DMS79 treated with DMSO at 0.1 percent for 48 hours (cell line): Measurements from ENCODE around the gene SLC66A3.

Experiments used
- DNase-seq: peaks from one replicate; lab custom pipeline; 2025; lab: John Stamatoyannopoulos, UW

SLC66A3 gene

GRCh38 chr2:11214770-11215169 is 59.5 kb downstream of the SLC66A3 start:
- DNase-seq, result no peak

GRCh38 chr2:11215407-11215806 is 60.1 kb downstream of the SLC66A3 start:
- no peak for DNase-seq

DNA sequence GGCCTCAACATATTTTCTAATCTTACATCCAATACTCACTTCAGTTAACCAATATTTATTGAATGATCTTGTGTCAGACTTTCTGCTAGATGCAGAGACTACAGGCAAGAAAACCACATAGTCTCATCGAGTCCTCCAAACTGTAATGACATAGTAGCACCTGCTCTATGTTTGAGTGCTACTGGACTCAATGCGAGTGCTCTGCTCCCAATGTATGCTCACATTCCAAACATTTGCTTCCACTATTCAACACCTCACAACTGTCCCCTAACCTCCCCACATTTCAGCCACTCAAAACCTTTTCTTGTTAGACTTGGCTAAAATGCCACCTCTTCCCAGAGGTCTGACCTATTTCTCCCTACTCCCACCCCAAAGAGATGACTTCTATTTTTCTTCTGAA is 65.2 kb downstream of the SLC66A3 start:
- DNase-seq, result no peak

DNA sequence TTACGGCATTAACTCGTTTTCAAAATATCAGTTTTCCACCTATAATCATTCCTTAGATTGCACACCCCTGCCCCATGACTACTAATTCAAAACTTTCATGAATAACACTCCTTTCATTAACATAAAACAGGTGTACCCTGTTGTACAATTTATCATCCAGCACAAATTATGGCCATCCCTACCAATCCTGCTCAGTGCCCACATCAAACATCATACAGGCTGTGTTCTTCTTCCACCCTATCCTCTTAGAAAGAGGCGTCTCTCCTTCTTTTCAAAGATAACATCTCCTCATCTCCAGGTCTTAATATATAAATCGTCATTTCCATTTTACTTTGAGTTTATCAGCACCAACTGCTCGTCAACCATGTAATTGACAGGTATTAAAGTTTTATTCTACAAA is 67.6 kb downstream of the SLC66A3 start:
- no peak for DNase-seq

GRCh38 chr2:11224887-11225286 is 69.6 kb downstream of the SLC66A3 start:
- no peak for DNase-seq

GRCh38 chr2:11227595-11227994 is 72.3 kb downstream of the SLC66A3 start:
- no peak for DNase-seq
